CD4-positive, CD25-positive, alpha-beta regulatory T cell (primary cell): ENCODE data around the gene ARHGEF28. TPM values are rescaled to one million over a fixed set of nuclear protein-coding genes. Genes with fewer than 3 reads are reported as not detected.
A peak's percentile ranks its signal among the peaks of the same experiment; 100 is the strongest.

Experiments used
- ATAC-seq, 2 donors: fragments of 150-1000 bp; cut with Tn5 transposase; one replicate each; pipeline ENCODE4 v1.10.0; 2021; ENCODE audit warnings: low read depth in 2 of 2, moderate number of reproducible peaks in 2 of 2, moderate library complexity in 1 of 2
- DNase-seq, 3 donors: peaks; one replicate each; pipeline versions ENCODE4 v3.0.0 to v3.0.0-alpha.2; 2012 to 2022; ENCODE audit warnings: mixed read lengths in 1 of 3
- H3K27ac ChIP-seq: one replicate; pipeline ENCODE4 v1.7.0; 2013; ENCODE audit warnings: mild to moderate bottlenecking, low read length; ENCODE audit not compliant: insufficient read depth, poor library complexity, severe bottlenecking
- H3K27me3 ChIP-seq: one replicate; pipeline ENCODE4 v1.7.0; 2013; ENCODE audit warnings: low read length; ENCODE audit not compliant: control insufficient read depth, insufficient read depth
- H3K36me3 ChIP-seq: one replicate; pipeline ENCODE4 v1.7.0; 2013; ENCODE audit warnings: mild to moderate bottlenecking, low read length, moderate library complexity; ENCODE audit not compliant: control insufficient read depth, insufficient read depth
- H3K4me1 ChIP-seq: 2 replicates; pipeline ENCODE4 v1.7.0; 2013; ENCODE audit warnings: mild to moderate bottlenecking, low read length; ENCODE audit not compliant: insufficient read depth, control insufficient read depth, poor library complexity, severe bottlenecking
- H3K4me3 ChIP-seq: one replicate; pipeline ENCODE4 v1.7.0; 2013; ENCODE audit warnings: low read depth, mild to moderate bottlenecking, low read length, moderate library complexity
- H3K9me3 ChIP-seq, 2 experiments: 1 replicate in 1 of 2; 2 replicates in 1 of 2; pipeline ENCODE4 v1.7.0; 2013; ENCODE audit warnings: low read length in 2 of 2, mild to moderate bottlenecking in 1 of 2, moderate library complexity in 1 of 2; ENCODE audit not compliant: control insufficient read depth in 2 of 2
- H3K27ac Mint-ChIP-seq, 3 donors: one replicate each; pipeline ENCODE4 v1.8.0; 2020 to 2022; ENCODE audit warnings: mild to moderate bottlenecking in 3 of 3, mixed read lengths in 3 of 3, moderate library complexity in 2 of 3
- H3K27me3 Mint-ChIP-seq: one replicate; pipeline ENCODE4 v1.8.0; 2022; ENCODE audit warnings: mild to moderate bottlenecking, mixed read lengths
- H3K36me3 Mint-ChIP-seq: one replicate; pipeline ENCODE4 v1.8.0; 2020; ENCODE audit warnings: mixed read lengths
- H3K4me1 Mint-ChIP-seq, 4 donors: one replicate each; pipeline ENCODE4 v1.8.0; 2020 to 2022; ENCODE audit warnings: mixed read lengths in 4 of 4, mild to moderate bottlenecking in 1 of 4
- H3K4me3 Mint-ChIP-seq, 4 donors: one replicate each; pipeline ENCODE4 v1.8.0; 2020 to 2022; ENCODE audit warnings: mild to moderate bottlenecking in 4 of 4, mixed read lengths in 4 of 4, moderate library complexity in 3 of 4
- H3K9me3 Mint-ChIP-seq, 7 donors: one replicate each; pipeline ENCODE4 v1.8.0; 2020 to 2022; ENCODE audit warnings: mixed read lengths in 7 of 7, mild to moderate bottlenecking in 3 of 7, moderate library complexity in 2 of 7
- polyA plus RNA-seq, 4 donors: library from polyadenylated mRNA; unstranded; fragments of 300-500 nt; fragmentation: Illumina TruSeq; gene quantifications; one replicate each; pipeline ENCODE4 v1.2.3, GENCODE V29; 2021
- total RNA-seq: library from RNA; stranded (reverse); gene quantifications from one replicate; pipeline ENCODE4 v1.2.3, GENCODE V29; 2022

The ARHGEF28 gene
- total and polyA plus RNA-seq, 5 donors from 2014 or later = not detected

DNA sequence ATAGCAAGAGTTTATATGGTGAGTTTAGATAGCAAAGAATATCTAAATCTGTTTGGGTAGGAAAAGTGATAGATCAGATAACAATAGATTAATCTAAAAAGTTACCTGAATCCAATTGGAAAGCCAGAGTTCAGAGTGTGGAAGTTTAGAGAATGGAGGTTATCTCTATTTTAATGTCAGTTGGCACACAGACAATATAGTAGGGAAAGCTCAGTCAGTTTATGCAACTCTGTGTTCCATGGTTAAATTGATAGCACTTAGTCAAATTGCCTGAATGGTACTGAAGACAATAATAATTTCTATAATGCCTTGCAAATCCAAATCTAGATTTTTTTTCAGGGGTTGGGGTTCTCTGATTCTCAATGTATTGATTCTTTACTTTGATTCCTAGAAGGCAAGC lies 77.0 kb downstream of the ARHGEF28 start:
- H3K27ac Mint-ChIP-seq = no peak overlapping the region
- H3K4me3 ChIP-seq = no peak overlapping the region
- H3K36me3 Mint-ChIP-seq = no peaks in the 10 kb centered on the region
- no peaks in the 10 kb centered on the region for H3K36me3 ChIP-seq
- H3K4me1 Mint-ChIP-seq = no peaks in the 10 kb centered on the region
- H3K27me3 ChIP-seq = no peaks in the 10 kb centered on the region
- H3K4me1 ChIP-seq = no peaks in the 10 kb centered on the region
- no peaks in the 10 kb centered on the region for H3K27me3 Mint-ChIP-seq
- no peaks in the 10 kb centered on the region for H3K9me3 ChIP-seq
- ATAC-seq = no peak
- no peak overlapping the region for H3K4me3 Mint-ChIP-seq
- no peak for DNase-seq
- peaks cover 0 to 4% (median 0%) of the 10 kb centered on the region in 7 donors for H3K9me3 Mint-ChIP-seq
- no peak overlapping the region for H3K27ac ChIP-seq

DNA sequence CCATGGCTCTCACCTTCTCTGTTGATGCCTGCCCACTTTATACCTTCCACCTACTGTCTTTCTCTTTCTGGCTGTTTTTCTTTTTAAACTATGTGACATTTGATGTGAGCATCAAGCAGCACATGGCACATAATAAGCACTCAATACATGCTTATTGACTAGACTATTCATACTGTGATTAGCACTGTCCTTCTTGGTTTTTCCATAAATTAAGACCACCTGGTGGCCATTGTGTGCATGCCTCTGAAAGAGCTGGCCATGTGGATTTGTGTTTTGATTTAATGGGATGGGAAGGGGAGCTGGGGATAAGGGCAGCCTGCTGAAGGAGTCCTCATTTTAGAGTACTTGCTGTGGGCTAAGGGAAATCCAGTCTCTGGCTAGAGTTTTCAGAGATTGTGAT lies 79.4 kb downstream of the ARHGEF28 start:
- ATAC-seq = no peak
- H3K27ac Mint-ChIP-seq = no peak overlapping the region
- Histone ChIP-seq H3K27ac (no peak overlapping the region), H3K9me3 (peaks cover 0 to 5% of the 10 kb centered on the region in 2 experiments), H3K36me3 (no peaks in the 10 kb centered on the region), H3K4me3 (no peak overlapping the region), H3K4me1 (no peaks in the 10 kb centered on the region), H3K27me3 (no peaks in the 10 kb centered on the region)
- H3K9me3 Mint-ChIP-seq = peaks cover 0 to 17% (median 0%) of the 10 kb centered on the region in 7 donors
- H3K4me3 Mint-ChIP-seq = no peak overlapping the region
- DNase-seq = no peak
- H3K4me1 Mint-ChIP-seq = no peaks in the 10 kb centered on the region
- no peaks in the 10 kb centered on the region for H3K36me3 Mint-ChIP-seq
- no peaks in the 10 kb centered on the region for H3K27me3 Mint-ChIP-seq

GRCh38 chr5:73706963-73707362 lies 81.0 kb downstream of the ARHGEF28 start:
- ATAC-seq = no peak

DNA sequence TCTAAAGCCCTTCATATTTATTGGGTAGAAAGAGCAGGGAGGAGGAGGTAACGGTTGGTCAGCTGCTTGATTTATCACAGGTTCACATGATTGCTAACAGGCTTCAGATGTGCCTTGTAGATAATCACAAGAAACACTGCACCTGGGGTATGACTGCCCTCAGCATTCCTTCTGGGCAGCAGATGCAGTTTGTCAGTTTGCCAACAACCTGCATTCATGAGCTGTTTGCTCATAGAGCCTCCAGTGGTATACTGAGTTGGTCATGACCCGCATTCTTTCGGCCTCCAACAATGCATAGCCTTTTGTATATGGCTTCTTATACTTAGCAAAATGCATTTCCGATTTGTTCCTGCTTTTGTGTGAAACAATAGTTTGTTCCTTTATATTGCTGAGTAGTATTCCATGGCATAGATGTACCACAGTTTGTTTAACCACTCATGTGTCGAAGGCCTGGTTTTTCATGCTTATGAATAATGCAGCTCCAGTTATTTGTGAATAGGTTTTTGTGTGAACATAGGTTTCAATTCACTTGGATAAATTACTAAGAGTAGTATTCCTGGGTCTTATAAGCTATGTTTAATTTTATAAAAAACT lies 83.6 kb downstream of the ARHGEF28 start:
- H3K27me3 Mint-ChIP-seq = peaks cover 7% of the 10 kb centered on the region

More at GRCh38 chr5:73706963-73707362, 81.0 kb downstream of the ARHGEF28 start:
- no peak overlapping the region for H3K27ac ChIP-seq
- Mint-ChIP-seq H3K4me1 (no peaks in the 10 kb centered on the region), H3K36me3 (no peaks in the 10 kb centered on the region), H3K9me3 (peaks cover 0 to 17% (median 0%) of the 10 kb centered on the region in 7 donors), H3K27ac (no peak overlapping the region), H3K27me3 (no peaks in the 10 kb centered on the region), H3K4me3 (no peak overlapping the region)
- H3K4me3 ChIP-seq = no peak overlapping the region
- H3K9me3 ChIP-seq = peaks cover 0 to 5% of the 10 kb centered on the region in 2 experiments
- no peaks in the 10 kb centered on the region for H3K36me3 ChIP-seq
- DNase-seq = no peak
- no peaks in the 10 kb centered on the region for H3K4me1 ChIP-seq
- no peaks in the 10 kb centered on the region for H3K27me3 ChIP-seq

DNA sequence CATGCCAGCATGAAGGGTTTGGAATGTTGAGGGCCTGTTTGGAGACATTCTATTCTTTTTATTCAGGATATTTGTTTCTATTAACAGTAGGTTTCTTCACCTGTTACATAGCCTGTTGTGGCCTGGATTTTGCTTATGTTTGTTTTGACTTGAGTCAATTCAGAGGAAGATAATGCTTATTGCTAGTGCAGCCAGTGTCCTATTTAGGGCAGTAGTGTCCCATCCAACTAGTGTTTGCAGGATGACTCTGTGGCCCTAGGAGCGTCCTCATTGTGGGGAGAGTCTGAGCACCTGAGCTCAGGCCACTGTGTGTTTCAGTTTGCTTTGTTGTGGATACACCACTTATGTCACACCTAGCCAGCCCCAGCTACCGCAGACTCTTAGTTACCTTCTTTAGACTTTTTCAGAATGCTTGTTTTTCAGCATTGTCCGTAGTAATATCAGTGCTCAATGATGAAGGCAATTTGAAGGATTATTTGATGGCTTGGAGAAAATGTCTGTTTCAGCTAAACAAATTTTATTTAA lies 90.3 kb downstream of the ARHGEF28 start:
- Histone ChIP-seq H3K4me1 (no peaks in the 10 kb centered on the region), H3K27ac (no peak overlapping the region), H3K9me3 (no peaks in the 10 kb centered on the region), H3K4me3 (no peak overlapping the region), H3K36me3 (no peaks in the 10 kb centered on the region), H3K27me3 (peaks cover 5% of the 10 kb centered on the region)
- Mint-ChIP-seq H3K27me3 (peaks cover 25% of the 10 kb centered on the region), H3K9me3 (peaks cover 0 to 10% (median 0%) of the 10 kb centered on the region in 7 donors), H3K4me3 (no peak overlapping the region), H3K27ac (no peak overlapping the region), H3K36me3 (no peaks in the 10 kb centered on the region), H3K4me1 (no peaks in the 10 kb centered on the region)
- ATAC-seq = no peak
- DNase-seq = no peak

More for the DNA sequence above, 83.6 kb downstream of the ARHGEF28 start:
- H3K27ac Mint-ChIP-seq = no peak overlapping the region
- Histone ChIP-seq H3K4me1 (no peaks in the 10 kb centered on the region), H3K9me3 (peaks cover 0 to 5% of the 10 kb centered on the region in 2 experiments), H3K4me3 (no peak overlapping the region), H3K27ac (no peak overlapping the region), H3K36me3 (no peaks in the 10 kb centered on the region), H3K27me3 (peaks cover 3% of the 10 kb centered on the region)
- H3K9me3 Mint-ChIP-seq = peaks cover 0 to 17% (median 5%) of the 10 kb centered on the region in 7 donors
- H3K4me1 Mint-ChIP-seq = no peaks in the 10 kb centered on the region
- DNase-seq (no peak), ATAC-seq (no peak)
- H3K36me3 Mint-ChIP-seq = no peaks in the 10 kb centered on the region
- no peak overlapping the region for H3K4me3 Mint-ChIP-seq

DNA sequence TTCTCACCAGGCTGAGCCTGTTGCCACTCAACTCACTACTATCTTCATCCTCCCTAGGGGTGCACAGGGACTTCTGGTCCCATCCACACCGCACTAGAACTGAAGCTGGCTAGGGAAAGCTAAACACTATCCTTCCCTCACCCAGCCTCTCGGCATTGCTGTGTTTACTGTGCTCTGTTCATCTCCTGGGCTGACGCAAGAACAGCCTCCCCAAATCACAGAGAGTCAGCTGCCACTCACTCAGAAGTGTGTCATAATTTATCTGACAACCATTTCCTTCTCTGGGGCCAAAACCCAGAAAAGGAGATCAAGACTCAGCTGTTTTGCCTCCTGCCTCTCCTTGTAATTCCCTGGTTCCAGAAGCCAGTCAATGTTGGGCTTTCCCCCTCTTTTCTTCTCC lies 92.8 kb downstream of the ARHGEF28 start:
- Histone ChIP-seq H3K4me1 (no peaks in the 10 kb centered on the region), H3K36me3 (no peaks in the 10 kb centered on the region), H3K4me3 (no peak overlapping the region), H3K27ac (no peak overlapping the region), H3K27me3 (peaks cover 2% of the 10 kb centered on the region), H3K9me3 (no peaks in the 10 kb centered on the region)
- H3K27ac Mint-ChIP-seq = no peak overlapping the region
- no peaks in the 10 kb centered on the region for H3K4me1 Mint-ChIP-seq
- peaks cover 0 to 8% (median 0%) of the 10 kb centered on the region in 7 donors for H3K9me3 Mint-ChIP-seq
- ATAC-seq (no peak), DNase-seq (no peak)
- H3K36me3 Mint-ChIP-seq = no peaks in the 10 kb centered on the region
- H3K27me3 Mint-ChIP-seq = peaks cover 18% of the 10 kb centered on the region
- H3K4me3 Mint-ChIP-seq = no peak overlapping the region

- H3K4me1 Mint-ChIP-seq = no peaks in the 10 kb centered on the region
- ATAC-seq (no peak), DNase-seq (no peak)
- Histone ChIP-seq H3K27ac (no peak overlapping the region), H3K27me3 (peaks cover 5% of the 10 kb centered on the region), H3K4me1 (no peaks in the 10 kb centered on the region), H3K36me3 (no peaks in the 10 kb centered on the region), H3K4me3 (no peak overlapping the region), H3K9me3 (no peaks in the 10 kb centered on the region)
- H3K4me3 Mint-ChIP-seq = peak overlapping the region in 1 of 4 donors; percentile 21
- no peak overlapping the region for H3K27ac Mint-ChIP-seq
- peaks cover 21% of the 10 kb centered on the region for H3K27me3 Mint-ChIP-seq
- H3K36me3 Mint-ChIP-seq = no peaks in the 10 kb centered on the region
- peaks cover 0 to 5% (median 0%) of the 10 kb centered on the region in 7 donors for H3K9me3 Mint-ChIP-seq
These were observed 93.6 kb downstream of the ARHGEF28 start for GRCh38 chr5:73719632-73720031.

- Histone ChIP-seq H3K4me1 (no peaks in the 10 kb centered on the region), H3K36me3 (no peaks in the 10 kb centered on the region), H3K4me3 (no peak overlapping the region), H3K9me3 (no peaks in the 10 kb centered on the region), H3K27me3 (peaks cover 3% of the 10 kb centered on the region), H3K27ac (no peak overlapping the region)
- Mint-ChIP-seq H3K4me3 (no peak overlapping the region), H3K36me3 (no peaks in the 10 kb centered on the region), H3K27ac (no peak overlapping the region), H3K9me3 (peaks cover 0 to 5% (median 0%) of the 10 kb centered on the region in 7 donors), H3K27me3 (peaks cover 16% of the 10 kb centered on the region), H3K4me1 (no peaks in the 10 kb centered on the region)
- ATAC-seq (no peak), DNase-seq (no peak)
These were observed 96.2 kb downstream of the ARHGEF28 start for GRCh38 chr5:73722231-73722630.
